Measurements from ENCODE around the gene AHNAK2.

GRCh38 chr14:104926619-104927431, 51.3 kb downstream of the AHNAK2 start:
- no peak for TF ChIP-seq CTCF (IDR thresholded peaks at IDR 0.05)
- no peak for TF ChIP-seq POLR2A (IDR thresholded peaks at IDR 0.05)

Measured in ovary (tissue), 3 donors.